UCSD-AML1 (cell line): ENCODE measurements around the gene TACC3.

Experiments
- DNase-seq: peaks from one replicate; lab custom pipeline; 2025; ENCODE audit not compliant: unreplicated experiment; lab: John Stamatoyannopoulos, UW

The TACC3 gene

GRCh38 chr4:1721666-1722550, 587 bp downstream of the TACC3 start:
- DNase-seq = no peak

GRCh38 chr4:1722551-1723118, 1.3 kb downstream of the TACC3 start:
- peak; percentile 63 for DNase-seq

GRCh38 chr4:1723131-1723801, 1.9 kb downstream of the TACC3 start:
- peak; percentile 63 for DNase-seq

GRCh38 chr4:1725521-1725920, 4.2 kb downstream of the TACC3 start:
- no peak for DNase-seq

GRCh38 chr4:1726146-1726934, 5.0 kb downstream of the TACC3 start:
- DNase-seq = peak; percentile 91

- DNase-seq = peak; percentile 78
These were observed 6.1 kb downstream of the TACC3 start for GRCh38 chr4:1727117-1728031.

- DNase-seq = no peak
These were observed 7.0 kb downstream of the TACC3 start for GRCh38 chr4:1728061-1728980.

GRCh38 chr4:1730532-1731135, 9.3 kb downstream of the TACC3 start:
- DNase-seq = no peak

GRCh38 chr4:1731180-1731579, 9.9 kb downstream of the TACC3 start:
- no peak for DNase-seq

- no peak for DNase-seq
These were observed 11.6 kb downstream of the TACC3 start for GRCh38 chr4:1732911-1733310.

- DNase-seq = no peak
These were observed 13.9 kb downstream of the TACC3 start for GRCh38 chr4:1735215-1735614.

- no peak for DNase-seq
These were observed 15.5 kb downstream of the TACC3 start for GRCh38 chr4:1736812-1737211.

GRCh38 chr4:1737666-1738065, 16.3 kb downstream of the TACC3 start:
- no peak for DNase-seq

- DNase-seq = no peak
These were observed 17.1 kb downstream of the TACC3 start for GRCh38 chr4:1738410-1738809.

- DNase-seq = no peak
These were observed 18.0 kb downstream of the TACC3 start for GRCh38 chr4:1739358-1739757.

- no peak for DNase-seq
These were observed 18.8 kb downstream of the TACC3 start for GRCh38 chr4:1740021-1740545.

GRCh38 chr4:1741208-1741607, 19.9 kb downstream of the TACC3 start:
- DNase-seq = no peak

- no peak for DNase-seq
These were observed 22.2 kb downstream of the TACC3 start for GRCh38 chr4:1743551-1743950.
